HEK293T (cell line): Measurements from ENCODE around the gene ANK3.

Source experiments
- CTCF ChIA-PET: fragments of 350-600 bp; formaldehyde crosslinking; extraction: SDS; loops from one replicate; lab custom pipeline; 2021; ENCODE audit warnings: antibody characterized with exemption, inconsistent platforms; lab: Yijun Ruan, JAX
- POLR2A ChIA-PET: fragments of 350-600 bp; formaldehyde crosslinking; extraction: SDS; loops from one replicate; lab custom pipeline; 2020; ENCODE audit warnings: antibody characterized with exemption, inconsistent platforms; lab: Yijun Ruan, JAX
- DNase-seq: peaks from one replicate; pipeline ENCODE4 v3.0.0; 2012; ENCODE audit warnings: mixed read lengths; ENCODE audit errors: extremely low spot score
- ARNT ChIP-seq: fragments of 450-650 bp; IDR thresholded peaks from 2 replicates; pipeline ENCODE4 v1.6.1; 2017; ENCODE audit warnings: mild to moderate bottlenecking
- BHLHE40 ChIP-seq: fragments of 450-650 bp; IDR thresholded peaks from 2 replicates; pipeline ENCODE4 v1.6.1; 2016; ENCODE audit warnings: mild to moderate bottlenecking, moderate library complexity, borderline replicate concordance
- CTBP1 ChIP-seq: fragments of 450-650 bp; IDR thresholded peaks from 2 replicates; pipeline ENCODE4 v1.6.1; 2016; ENCODE audit warnings: borderline replicate concordance
- ELF4 ChIP-seq: fragments of 450-650 bp; IDR thresholded peaks from 2 replicates; pipeline ENCODE4 v1.6.1; 2017; ENCODE audit warnings: antibody characterized with exemption
- FOXA1 ChIP-seq: fragments of 450-650 bp; IDR thresholded peaks from 2 replicates; pipeline ENCODE4 v1.6.1; 2016; ENCODE audit warnings: mild to moderate bottlenecking
- FOXK2 ChIP-seq: fragments of 450-650 bp; IDR thresholded peaks from 2 replicates; pipeline ENCODE4 v1.6.1; 2016; ENCODE audit warnings: mild to moderate bottlenecking
- FOXM1 ChIP-seq: fragments of 450-650 bp; IDR thresholded peaks from 2 replicates; pipeline ENCODE4 v1.6.1; 2017; ENCODE audit warnings: mild to moderate bottlenecking, borderline replicate concordance
- HDGF ChIP-seq: fragments of 450-650 bp; IDR thresholded peaks from 2 replicates; pipeline ENCODE4 v1.6.1; 2017; ENCODE audit warnings: antibody characterized with exemption, borderline replicate concordance
- L3MBTL2 ChIP-seq: fragments of 450-650 bp; conservative IDR thresholded peaks from 2 replicates; pipeline ENCODE4 v1.6.1; 2016; ENCODE audit warnings: mild to moderate bottlenecking
- LEF1 ChIP-seq: fragments of 450-650 bp; IDR thresholded peaks from 2 replicates; pipeline ENCODE4 v1.6.1; 2017; ENCODE audit warnings: mild to moderate bottlenecking, borderline replicate concordance
- NFRKB ChIP-seq: fragments of 450-650 bp; IDR thresholded peaks from 2 replicates; pipeline ENCODE4 v1.6.1; 2016; ENCODE audit warnings: mild to moderate bottlenecking, moderate library complexity
- PKNOX1 ChIP-seq: fragments of 450-650 bp; IDR thresholded peaks from 2 replicates; pipeline ENCODE4 v1.6.1; 2016
- SP1 ChIP-seq: fragments of 450-650 bp; IDR thresholded peaks from 2 replicates; pipeline ENCODE4 v1.6.1; 2017
- SUZ12 ChIP-seq: fragments of 450-650 bp; IDR thresholded peaks from 2 replicates; pipeline ENCODE4 v1.6.1; 2016; ENCODE audit warnings: mild to moderate bottlenecking
- TARDBP ChIP-seq: fragments of 450-650 bp; IDR thresholded peaks from 2 replicates; pipeline ENCODE4 v1.6.1; 2016
- ZNF384 ChIP-seq: fragments of 450-650 bp; IDR thresholded peaks from 2 replicates; pipeline ENCODE4 v1.6.1; 2016

Gene ANK3

GRCh38 chr10:60188548-60188947 lies 201.1 kb downstream of the ANK3 start:
- DNase-seq: no peak
- no peak for TF ChIP-seq FOXM1
- no peak for TF ChIP-seq NFRKB
- TF ChIP-seq ELF4: no peak
- no peak for TF ChIP-seq PKNOX1
- TF ChIP-seq TARDBP: no peak
- no peak for TF ChIP-seq ZNF384
- TF ChIP-seq FOXA1: no peak
- ChIA-PET POLR2A (no interaction called here), CTCF (interaction anchor here (1.0 kb wide), 1 partner anchor 20 kb away, joined by 3 read pairs; no protein-coding TSS in a partner anchor)

DNA sequence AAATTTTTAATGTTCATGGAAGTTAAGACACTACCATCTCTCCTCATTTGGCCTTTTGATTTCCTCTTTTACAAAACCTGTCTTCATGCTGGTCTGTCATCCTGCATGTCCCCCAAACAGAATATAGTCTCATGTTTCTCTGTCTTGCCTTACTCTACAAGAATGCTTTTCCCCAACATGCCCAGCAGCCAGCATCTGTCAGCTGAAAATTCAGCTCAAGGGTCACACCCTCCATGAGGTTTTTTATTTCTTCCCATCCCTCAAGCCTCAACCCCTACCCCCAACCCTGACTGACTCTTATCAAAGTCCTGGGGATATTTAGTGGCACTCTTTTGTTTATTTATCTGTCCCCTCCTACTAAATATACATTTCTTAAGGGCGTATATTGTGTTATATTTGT lies 202.0 kb downstream of the ANK3 start:
- POLR2A ChIA-PET: no interaction called here
- CTCF ChIA-PET: no interaction called here
- TF ChIP-seq ARNT (no peak), ZNF384 (no peak), PKNOX1 (no peak), ELF4 (no peak), SUZ12 (no peak), L3MBTL2 (no peak), CTBP1 (no peak), TARDBP (no peak), BHLHE40 (no peak), HDGF (no peak), FOXA1 (no peak), SP1 (no peak), NFRKB (no peak), FOXK2 (no peak)
- DNase-seq: no peak

GRCh38 chr10:60186315-60187071 lies 203.2 kb downstream of the ANK3 start:
- TF ChIP-seq LEF1 (no peak), ZNF384 (no peak)
- ChIA-PET CTCF (interaction anchor here (0.6 kb wide), 1 partner anchor 80 kb away, joined by 4 read pairs; no protein-coding TSS in a partner anchor), POLR2A (no interaction called here)
- no peak for DNase-seq

- TF ChIP-seq HDGF: no peak
- DNase-seq: no peak
- ChIA-PET POLR2A (interaction anchor here (0.5 kb wide), 1 partner anchor 45 kb away, joined by 3 read pairs; no protein-coding TSS in a partner anchor), CTCF (no interaction called here)
Measured at GRCh38 chr10:60185421-60185820, 204.3 kb downstream of the ANK3 start.

DNA sequence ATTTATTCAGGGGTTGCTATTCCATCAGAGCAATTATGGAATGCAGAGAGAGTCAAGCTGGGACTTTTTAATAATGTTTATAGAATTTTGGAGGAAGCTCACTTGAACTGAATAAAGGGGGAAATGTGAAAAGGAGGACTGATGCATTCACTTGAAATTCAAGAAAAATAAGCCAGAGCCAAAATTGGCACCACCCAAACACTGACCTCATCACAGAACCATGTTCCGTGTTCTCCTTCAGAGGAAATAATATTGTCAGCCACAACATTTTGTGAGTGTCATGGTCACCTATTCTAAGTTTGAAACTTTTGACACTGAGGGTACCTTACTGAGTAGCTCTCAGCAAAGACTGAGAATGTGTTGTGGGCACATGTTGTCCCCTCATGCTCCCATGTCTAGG lies 207.0 kb downstream of the ANK3 start:
- no peak for TF ChIP-seq FOXA1
- CTCF ChIA-PET: interaction anchor here (0.6 kb wide), 1 partner anchor 153 kb away, joined by 3 read pairs; no protein-coding TSS in a partner anchor

DNA sequence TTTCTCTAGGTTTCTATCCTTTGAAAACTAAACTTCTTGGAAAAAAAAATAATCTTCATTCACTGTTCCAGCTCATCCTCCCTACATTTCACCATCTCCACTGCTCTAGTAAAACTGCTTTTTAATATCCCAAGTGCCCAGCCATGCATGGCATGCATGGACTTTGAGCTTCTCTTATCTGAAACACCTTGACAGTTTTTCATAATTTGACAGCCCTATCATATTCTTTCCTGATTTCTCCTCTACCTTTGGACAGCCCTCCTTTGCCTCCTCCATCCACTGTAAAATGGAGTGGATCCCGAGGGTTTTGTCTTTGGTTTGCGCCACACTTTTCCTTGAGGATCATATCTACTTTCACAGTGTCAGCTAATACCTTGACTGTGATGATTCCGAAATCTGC lies 212.8 kb downstream of the ANK3 start:
- no peak for TF ChIP-seq L3MBTL2
- TF ChIP-seq TARDBP: no peak
- no peak for TF ChIP-seq ARNT
- TF ChIP-seq HDGF: no peak
- TF ChIP-seq NFRKB: no peak
- TF ChIP-seq FOXK2: no peak
- ChIA-PET CTCF (no interaction called here), POLR2A (no interaction called here)
- no peak for DNase-seq

More for the DNA sequence above, 207.0 kb downstream of the ANK3 start:
- POLR2A ChIA-PET: no interaction called here
- DNase-seq: no peak

DNA sequence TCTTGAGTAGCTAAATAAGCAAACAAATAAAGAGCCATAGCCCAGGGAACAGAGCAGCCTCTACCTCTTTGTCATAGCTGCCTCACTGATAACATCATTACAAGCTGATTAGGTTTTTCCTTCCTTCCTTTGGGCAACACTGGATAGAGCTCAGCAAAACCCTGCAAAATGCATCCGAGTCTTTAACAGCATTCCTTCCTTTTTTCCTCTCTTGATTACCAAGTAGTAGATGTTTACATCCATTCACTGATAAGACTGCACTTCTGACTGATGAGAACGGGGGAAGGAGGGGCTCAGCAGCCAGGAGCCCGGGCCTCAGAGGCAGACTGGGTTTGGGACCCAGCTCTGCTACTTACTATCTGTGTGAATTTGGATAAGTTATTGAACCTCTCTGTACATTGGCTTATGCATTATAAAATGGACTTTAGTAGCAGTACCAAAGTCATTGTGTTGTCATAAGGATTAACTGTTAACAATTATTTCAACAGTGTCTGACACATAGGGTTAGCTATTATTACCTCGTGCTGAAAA lies 214.2 kb downstream of the ANK3 start:
- TF ChIP-seq BHLHE40 (no peak), FOXM1 (no peak)
- DNase-seq: no peak
- CTCF ChIA-PET: no interaction called here
- POLR2A ChIA-PET: no interaction called here

DNA sequence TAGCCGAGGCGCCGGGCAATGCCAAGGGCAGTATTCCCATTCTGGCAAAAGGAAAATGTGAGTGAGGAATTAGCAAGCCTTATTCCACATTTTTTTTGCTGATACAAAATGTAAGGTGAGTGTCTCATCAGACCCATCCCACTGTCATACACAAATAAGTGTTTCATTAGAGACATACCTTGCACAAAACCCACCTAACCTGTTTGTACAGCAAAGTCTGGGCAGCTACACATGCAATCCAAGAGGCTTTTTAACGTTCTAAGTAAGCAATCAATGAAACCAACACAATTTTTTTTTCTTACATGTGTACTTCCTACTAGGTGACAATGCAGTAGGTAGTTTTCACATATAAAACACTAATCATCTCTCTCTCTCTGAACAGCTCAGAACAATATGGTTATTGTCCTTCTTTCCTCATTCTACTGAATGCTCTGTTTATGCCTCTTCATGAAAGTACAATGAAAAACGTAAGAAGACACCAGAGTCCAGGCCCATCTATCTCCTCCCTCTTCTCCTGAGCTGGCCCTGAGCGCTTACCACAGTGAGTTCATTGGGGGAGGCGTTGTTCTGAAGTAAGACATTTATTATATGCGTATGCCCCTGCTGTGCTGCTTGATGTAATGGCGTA lies 217.2 kb downstream of the ANK3 start:
- TF ChIP-seq SUZ12: no peak
- TF ChIP-seq L3MBTL2: no peak
- no peak for TF ChIP-seq FOXK2
- TF ChIP-seq FOXA1: no peak
- TF ChIP-seq TARDBP: no peak
- no peak for TF ChIP-seq FOXM1
- no peak for TF ChIP-seq SP1
- TF ChIP-seq NFRKB: no peak
- TF ChIP-seq HDGF: no peak
- TF ChIP-seq ZNF384: no peak
- no peak for TF ChIP-seq CTBP1
- no peak for TF ChIP-seq ARNT
- TF ChIP-seq PKNOX1: no peak
- TF ChIP-seq ELF4: no peak
- TF ChIP-seq LEF1: no peak
- TF ChIP-seq BHLHE40: no peak
- POLR2A ChIA-PET: no interaction called here
- no peak for DNase-seq
- CTCF ChIA-PET: no interaction called here
